Measurements from ENCODE around the gene FOXA3.

The FOXA3 gene

DNA sequence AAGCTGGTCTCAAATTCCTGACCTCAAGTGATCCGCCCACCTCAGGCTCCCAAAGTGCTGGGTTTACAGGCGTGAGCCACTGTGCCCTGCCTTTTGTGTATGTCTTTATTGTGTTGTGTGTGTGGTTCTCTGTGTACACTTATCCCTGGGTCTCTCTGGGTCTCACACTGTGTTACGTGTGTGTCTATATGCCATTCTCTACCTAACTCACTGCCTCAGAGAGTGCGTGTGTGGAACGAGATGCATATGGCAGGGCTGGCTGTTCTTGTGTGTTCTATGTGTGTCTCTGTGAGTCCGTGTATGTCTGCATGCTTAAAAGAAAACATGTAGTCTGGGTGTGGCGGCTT lies 10.5 kb downstream of the FOXA3 start:
- no peaks in the 10 kb centered on the region for H3K4me1 ChIP-seq (ENCODE audit: control insufficient read depth, insufficient read depth, low read length)
- ChIA-PET POLR2A (no interaction called here), CTCF (interaction anchor here (0.8 to 1.2 kb wide), 4 partner anchors 9 to 203 kb away, joined by 4 read pairs; no protein-coding TSS in a partner anchor)
- no peaks in the 10 kb centered on the region for H3K36me3 ChIP-seq (ENCODE audit: control insufficient read depth in 2 of 2, insufficient read depth in 1 of 2, low read length in 2 of 2)
- H3K4me3 ChIP-seq (ENCODE audit: low read depth, low read length): no peak overlapping the region
- no peak overlapping the region for H3K27ac ChIP-seq (ENCODE audit: extremely low read depth, low read depth, low read length)
- H3K9me3 ChIP-seq (ENCODE audit: control insufficient read depth, insufficient read depth, low read depth, low read length): no peaks in the 10 kb centered on the region
- no peak for TF ChIP-seq ZBTB49 (tag by site-specific recombination; IDR thresholded peaks at IDR 0.05; ENCODE audit: low read depth)
- TF ChIP-seq ZNF777 (tag by site-specific recombination; IDR thresholded peaks at IDR 0.05; ENCODE audit: borderline replicate concordance): no peak
- no peak for TF ChIP-seq YY2 (tag by site-specific recombination; IDR thresholded peaks at IDR 0.05)
- TF ChIP-seq ZNF792 (tag by site-specific recombination; IDR thresholded peaks at IDR 0.05): no peak
- no peak for TF ChIP-seq ZNF248 (tag by site-specific recombination; IDR thresholded peaks at IDR 0.05)

DNA sequence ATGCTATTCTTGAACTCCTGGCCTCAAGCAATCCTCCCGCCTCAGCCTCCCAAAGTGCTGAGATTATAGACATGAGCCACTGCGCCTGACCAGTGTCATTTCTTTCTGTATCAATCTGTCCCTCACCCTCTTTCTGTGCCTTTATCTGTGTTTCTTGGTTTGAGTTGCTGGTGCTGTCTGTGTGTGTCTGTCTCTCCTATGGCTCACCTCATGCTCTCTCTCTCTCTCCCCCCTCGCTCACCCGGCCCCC lies 12.0 kb downstream of the FOXA3 start:
- Histone ChIP-seq H3K4me1 (ENCODE audit: control insufficient read depth, insufficient read depth, low read length) (no peaks in the 10 kb centered on the region), H3K4me3 (ENCODE audit: low read depth, low read length) (no peak overlapping the region), H3K9me3 (ENCODE audit: control insufficient read depth, insufficient read depth, low read depth, low read length) (no peaks in the 10 kb centered on the region), H3K36me3 (ENCODE audit: control insufficient read depth in 2 of 2, insufficient read depth in 1 of 2, low read length in 2 of 2) (no peaks in the 10 kb centered on the region), H3K27ac (ENCODE audit: extremely low read depth, low read depth, low read length) (no peak overlapping the region)
- ChIA-PET CTCF (no interaction called here), POLR2A (no interaction called here)
- TF ChIP-seq SP3 (tag by site-specific recombination; IDR thresholded peaks at IDR 0.05): no peak

GRCh38 chr19:45876411-45877197 lies 12.5 kb downstream of the FOXA3 start:
- H3K9me3 ChIP-seq (ENCODE audit: control insufficient read depth, insufficient read depth, low read depth, low read length): no peaks in the 10 kb centered on the region
- TF ChIP-seq ZNF558 (tag by site-specific recombination; IDR thresholded peaks at IDR 0.05): no peak
- peak; percentile 33; the same call in 1 of the 2 replicates for TF ChIP-seq PATZ1 (tag by site-specific recombination; IDR thresholded peaks at IDR 0.05)
- TF ChIP-seq ZNF398 (tag by site-specific recombination; IDR thresholded peaks at IDR 0.05): peak; percentile 72
- TF ChIP-seq ZNF707 (tag by site-specific recombination; IDR thresholded peaks at IDR 0.05): no peak
- TF ChIP-seq, protein P1, sequence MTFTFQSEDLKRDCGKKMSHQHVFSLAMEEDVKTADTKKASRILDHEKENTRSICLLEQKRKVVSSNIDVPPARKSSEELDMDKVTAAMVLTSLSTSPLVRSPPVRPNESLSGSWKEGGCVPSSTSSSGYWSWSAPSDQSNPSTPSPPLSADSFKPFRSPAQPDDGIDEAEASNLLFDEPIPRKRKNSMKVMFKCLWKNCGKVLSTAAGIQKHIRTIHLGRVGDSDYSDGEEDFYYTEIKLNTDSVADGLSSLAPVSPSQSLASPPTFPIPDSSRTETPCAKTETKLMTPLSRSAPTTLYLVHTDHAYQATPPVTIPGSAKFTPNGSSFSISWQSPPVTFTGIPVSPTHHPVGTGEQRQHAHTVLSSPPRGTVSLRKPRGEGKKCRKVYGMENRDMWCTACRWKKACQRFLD (tag by site-specific recombination; IDR thresholded peaks at IDR 0.05): no peak
- TF ChIP-seq, protein P2, sequence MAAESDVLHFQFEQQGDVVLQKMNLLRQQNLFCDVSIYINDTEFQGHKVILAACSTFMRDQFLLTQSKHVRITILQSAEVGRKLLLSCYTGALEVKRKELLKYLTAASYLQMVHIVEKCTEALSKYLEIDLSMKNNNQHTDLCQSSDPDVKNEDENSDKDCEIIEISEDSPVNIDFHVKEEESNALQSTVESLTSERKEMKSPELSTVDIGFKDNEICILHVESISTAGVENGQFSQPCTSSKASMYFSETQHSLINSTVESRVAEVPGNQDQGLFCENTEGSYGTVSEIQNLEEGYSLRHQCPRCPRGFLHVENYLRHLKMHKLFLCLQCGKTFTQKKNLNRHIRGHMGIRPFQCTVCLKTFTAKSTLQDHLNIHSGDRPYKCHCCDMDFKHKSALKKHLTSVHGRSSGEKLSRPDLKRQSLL (tag by site-specific recombination; IDR thresholded peaks at IDR 0.05): no peak
- H3K36me3 ChIP-seq (ENCODE audit: control insufficient read depth in 2 of 2, insufficient read depth in 1 of 2, low read length in 2 of 2): no peaks in the 10 kb centered on the region
- no peak overlapping the region for H3K27ac ChIP-seq (ENCODE audit: extremely low read depth, low read depth, low read length)
- POLR2A ChIA-PET: no interaction called here
- no peak overlapping the region for H3K4me3 ChIP-seq (ENCODE audit: low read depth, low read length)
- H3K4me1 ChIP-seq (ENCODE audit: control insufficient read depth, insufficient read depth, low read length): no peaks in the 10 kb centered on the region
- CTCF ChIA-PET: interaction anchor here (0.6 kb wide), 1 partner anchor 13 kb away, joined by 4 read pairs; the partner anchor contains the start of gene FOXA3

Data from HEK293 (cell line).